Thymus (tissue), 11 donors: ENCODE results near the gene PAX3. TPM values are rescaled to one million over a fixed set of nuclear protein-coding genes. Genes with fewer than 3 reads are reported as not detected.

Experiments used
- DNase-seq, 9 donors: peaks; one replicate each; pipeline ENCODE4 v3.0.0-alpha.2; 2013; ENCODE audit warnings: low spot score in 9 of 9, low read depth in 6 of 9, missing footprints in 1 of 9
- H3K27ac ChIP-seq, 2 donors: one replicate each; pipeline ENCODE4 v1.5.1; 2013; ENCODE audit warnings: control low read depth in 1 of 2, low read depth in 1 of 2, low read length in 1 of 2, mild to moderate bottlenecking in 1 of 2, moderate library complexity in 1 of 2
- H3K27me3 ChIP-seq, 2 donors: one replicate each; pipeline ENCODE4 v1.5.1; 2013; ENCODE audit warnings: low read length in 1 of 2; ENCODE audit not compliant: control insufficient read depth in 2 of 2, insufficient read depth in 1 of 2
- H3K36me3 ChIP-seq, 2 donors: one replicate each; pipeline ENCODE4 v1.5.1; 2013; ENCODE audit warnings: low read length in 1 of 2, mild to moderate bottlenecking in 1 of 2, moderate library complexity in 1 of 2; ENCODE audit not compliant: control insufficient read depth in 2 of 2, insufficient read depth in 2 of 2
- H3K4me1 ChIP-seq, 2 donors: one replicate each; pipeline ENCODE4 v1.5.1; 2013; ENCODE audit warnings: low read length in 2 of 2; ENCODE audit not compliant: control insufficient read depth in 2 of 2, insufficient read depth in 2 of 2
- H3K4me3 ChIP-seq, 2 donors: one replicate each; pipeline ENCODE4 v1.5.1; 2013; ENCODE audit warnings: low read length in 2 of 2, control low read depth in 1 of 2, mild to moderate bottlenecking in 1 of 2
- H3K9me3 ChIP-seq, 2 donors: one replicate each; pipeline ENCODE4 v1.5.1; 2013; ENCODE audit warnings: low read length in 1 of 2, mild to moderate bottlenecking in 1 of 2; ENCODE audit not compliant: control insufficient read depth in 2 of 2, insufficient read depth in 1 of 2
- WGBS: extraction: QIAGEN DNeasy Blood & Tissue Kit; methylation state at CpG from one replicate; pipeline ENCODE4 v1.1.7; 2013; 5-methylcytosine and 5-hydroxymethylcytosine counted together
- polyA plus RNA-seq: library from polyadenylated mRNA; stranded (reverse); fragments of 200-250 nt; gene quantifications from one replicate; pipeline ENCODE4 v1.2.3, GENCODE V29; 2013
- total RNA-seq: library from RNA; stranded (reverse); fragments of 120-200 nt; gene quantifications from one replicate; pipeline ENCODE4 v1.2.4, GENCODE V29; 2013
- donor health status: healthy.

Gene PAX3
- total and polyA plus RNA-seq, 2 donors: 0.05 TPM

- no peak overlapping the region for H3K4me3 ChIP-seq
- H3K4me1 ChIP-seq: no peaks in the 10 kb centered on the region
- no peak for DNase-seq
- peaks cover 60 to 99% of the 10 kb centered on the region in 2 donors for H3K27me3 ChIP-seq
- no peaks in the 10 kb centered on the region for H3K36me3 ChIP-seq
- H3K27ac ChIP-seq: no peak overlapping the region
- WGBS: 7% methylated on average over 48 of the region's 48 CpGs
- no peaks in the 10 kb centered on the region for H3K9me3 ChIP-seq
Measured at GRCh38 chr2:222311978-222312738, 13.4 kb upstream of the PAX3 start.

GRCh38 chr2:222311319-222311977, 12.7 kb upstream of the PAX3 start:
- peaks cover 65 to 99% of the 10 kb centered on the region in 2 donors for H3K27me3 ChIP-seq
- no peaks in the 10 kb centered on the region for H3K36me3 ChIP-seq
- H3K4me1 ChIP-seq: peaks cover 0 to 2% of the 10 kb centered on the region in 2 donors
- H3K27ac ChIP-seq: no peak overlapping the region
- H3K9me3 ChIP-seq: no peaks in the 10 kb centered on the region
- H3K4me3 ChIP-seq: no peak overlapping the region
- DNase-seq: no peak
- 7% methylated on average over 42 of the region's 42 CpGs for WGBS

- DNase-seq: no peak
- Histone ChIP-seq H3K27ac (no peak overlapping the region), H3K4me1 (peaks cover 0 to 5% of the 10 kb centered on the region in 2 donors), H3K4me3 (no peak overlapping the region), H3K36me3 (no peaks in the 10 kb centered on the region), H3K9me3 (no peaks in the 10 kb centered on the region), H3K27me3 (peaks cover 65 to 99% of the 10 kb centered on the region in 2 donors)
- 10% methylated on average over 11 of the region's 11 CpGs for WGBS
Measured at GRCh38 chr2:222310747-222311318, 12.0 kb upstream of the PAX3 start.

- H3K27me3 ChIP-seq: peaks cover 65 to 99% of the 10 kb centered on the region in 2 donors
- H3K27ac ChIP-seq: no peak overlapping the region
- peaks cover 0 to 12% of the 10 kb centered on the region in 2 donors for H3K4me1 ChIP-seq
- no peak overlapping the region for H3K4me3 ChIP-seq
- DNase-seq: no peak
- H3K9me3 ChIP-seq: peaks cover 0 to 6% of the 10 kb centered on the region in 2 donors
- H3K36me3 ChIP-seq: no peaks in the 10 kb centered on the region
- WGBS: 12% methylated on average over 2 of the region's 2 CpGs
Measured at GRCh38 chr2:222309766-222310165, 11.0 kb upstream of the PAX3 start.

GRCh38 chr2:222309361-222309760, 10.6 kb upstream of the PAX3 start:
- H3K4me3 ChIP-seq: no peak overlapping the region
- H3K36me3 ChIP-seq: no peaks in the 10 kb centered on the region
- WGBS: 5% methylated on average over 1 of the region's 1 CpG
- peaks cover 0 to 12% of the 10 kb centered on the region in 2 donors for H3K4me1 ChIP-seq
- peaks cover 67 to 99% of the 10 kb centered on the region in 2 donors for H3K27me3 ChIP-seq
- peaks cover 0 to 6% of the 10 kb centered on the region in 2 donors for H3K9me3 ChIP-seq
- no peak overlapping the region for H3K27ac ChIP-seq
- DNase-seq: no peak

GRCh38 chr2:222307978-222308730, 9.4 kb upstream of the PAX3 start:
- Histone ChIP-seq H3K9me3 (peaks cover 0 to 10% of the 10 kb centered on the region in 2 donors), H3K27ac (no peak overlapping the region), H3K27me3 (peaks cover 76 to 99% of the 10 kb centered on the region in 2 donors), H3K4me1 (peaks cover 0 to 12% of the 10 kb centered on the region in 2 donors), H3K4me3 (no peak overlapping the region), H3K36me3 (no peaks in the 10 kb centered on the region)
- 14% methylated on average over 11 of the region's 11 CpGs for WGBS
- DNase-seq: no peak

- peaks cover 0 to 12% of the 10 kb centered on the region in 2 donors for H3K4me1 ChIP-seq
- peaks cover 82 to 99% of the 10 kb centered on the region in 2 donors for H3K27me3 ChIP-seq
- peaks cover 1 to 15% of the 10 kb centered on the region in 2 donors for H3K9me3 ChIP-seq
- no peak for DNase-seq
- no peak overlapping the region for H3K4me3 ChIP-seq
- WGBS: 6% methylated on average over 34 of the region's 34 CpGs
- no peak overlapping the region for H3K27ac ChIP-seq
- H3K36me3 ChIP-seq: no peaks in the 10 kb centered on the region
Measured at GRCh38 chr2:222307143-222307756, 8.5 kb upstream of the PAX3 start.

- peaks cover 0 to 12% of the 10 kb centered on the region in 2 donors for H3K4me1 ChIP-seq
- H3K27me3 ChIP-seq: peaks cover 82 to 99% of the 10 kb centered on the region in 2 donors
Measured at GRCh38 chr2:222306393-222307142, 7.8 kb upstream of the PAX3 start.

More at GRCh38 chr2:222306393-222307142, 7.8 kb upstream of the PAX3 start:
- Histone ChIP-seq H3K9me3 (peaks cover 1 to 20% of the 10 kb centered on the region in 2 donors), H3K36me3 (no peaks in the 10 kb centered on the region), H3K27ac (no peak overlapping the region), H3K4me3 (peak overlapping the region in 1 of 2 donors; percentile 30)
- DNase-seq: no peak
- WGBS: 5% methylated on average over 27 of the region's 27 CpGs
